HEK293T (cell line): ENCODE data around the gene CEACAM21.

ENCODE experiments used
- CTCF ChIA-PET: fragments of 350-600 bp; formaldehyde crosslinking; extraction: SDS; loops from one replicate; lab custom pipeline; 2021; ENCODE audit warnings: antibody characterized with exemption, inconsistent platforms; lab: Yijun Ruan, JAX
- POLR2A ChIA-PET: fragments of 350-600 bp; formaldehyde crosslinking; extraction: SDS; loops from one replicate; lab custom pipeline; 2020; ENCODE audit warnings: antibody characterized with exemption, inconsistent platforms; lab: Yijun Ruan, JAX
- DNase-seq: peaks from one replicate; pipeline ENCODE4 v3.0.0; 2012; ENCODE audit warnings: mixed read lengths; ENCODE audit errors: extremely low spot score
- ARNT ChIP-seq: fragments of 450-650 bp; IDR thresholded peaks from 2 replicates; pipeline ENCODE4 v1.6.1; 2017; ENCODE audit warnings: mild to moderate bottlenecking
- BHLHE40 ChIP-seq: fragments of 450-650 bp; IDR thresholded peaks from 2 replicates; pipeline ENCODE4 v1.6.1; 2016; ENCODE audit warnings: mild to moderate bottlenecking, moderate library complexity, borderline replicate concordance
- CTBP1 ChIP-seq: fragments of 450-650 bp; IDR thresholded peaks from 2 replicates; pipeline ENCODE4 v1.6.1; 2016; ENCODE audit warnings: borderline replicate concordance
- ELF4 ChIP-seq: fragments of 450-650 bp; IDR thresholded peaks from 2 replicates; pipeline ENCODE4 v1.6.1; 2017; ENCODE audit warnings: antibody characterized with exemption
- FOXA1 ChIP-seq: fragments of 450-650 bp; IDR thresholded peaks from 2 replicates; pipeline ENCODE4 v1.6.1; 2016; ENCODE audit warnings: mild to moderate bottlenecking
- FOXK2 ChIP-seq: fragments of 450-650 bp; IDR thresholded peaks from 2 replicates; pipeline ENCODE4 v1.6.1; 2016; ENCODE audit warnings: mild to moderate bottlenecking
- FOXM1 ChIP-seq: fragments of 450-650 bp; IDR thresholded peaks from 2 replicates; pipeline ENCODE4 v1.6.1; 2017; ENCODE audit warnings: mild to moderate bottlenecking, borderline replicate concordance
- HDGF ChIP-seq: fragments of 450-650 bp; IDR thresholded peaks from 2 replicates; pipeline ENCODE4 v1.6.1; 2017; ENCODE audit warnings: antibody characterized with exemption, borderline replicate concordance
- L3MBTL2 ChIP-seq: fragments of 450-650 bp; conservative IDR thresholded peaks from 2 replicates; pipeline ENCODE4 v1.6.1; 2016; ENCODE audit warnings: mild to moderate bottlenecking
- LEF1 ChIP-seq: fragments of 450-650 bp; IDR thresholded peaks from 2 replicates; pipeline ENCODE4 v1.6.1; 2017; ENCODE audit warnings: mild to moderate bottlenecking, borderline replicate concordance
- NFRKB ChIP-seq: fragments of 450-650 bp; IDR thresholded peaks from 2 replicates; pipeline ENCODE4 v1.6.1; 2016; ENCODE audit warnings: mild to moderate bottlenecking, moderate library complexity
- SP1 ChIP-seq: fragments of 450-650 bp; IDR thresholded peaks from 2 replicates; pipeline ENCODE4 v1.6.1; 2017
- SUZ12 ChIP-seq: fragments of 450-650 bp; IDR thresholded peaks from 2 replicates; pipeline ENCODE4 v1.6.1; 2016; ENCODE audit warnings: mild to moderate bottlenecking
- TARDBP ChIP-seq: fragments of 450-650 bp; IDR thresholded peaks from 2 replicates; pipeline ENCODE4 v1.6.1; 2016
- ZNF384 ChIP-seq: fragments of 450-650 bp; IDR thresholded peaks from 2 replicates; pipeline ENCODE4 v1.6.1; 2016
- TF ChIP-seq, protein P1 (sequence below): fragments of 450-650 bp; IDR thresholded peaks from 2 replicates; pipeline ENCODE4 v1.6.1; 2016

CEACAM21 gene

DNA sequence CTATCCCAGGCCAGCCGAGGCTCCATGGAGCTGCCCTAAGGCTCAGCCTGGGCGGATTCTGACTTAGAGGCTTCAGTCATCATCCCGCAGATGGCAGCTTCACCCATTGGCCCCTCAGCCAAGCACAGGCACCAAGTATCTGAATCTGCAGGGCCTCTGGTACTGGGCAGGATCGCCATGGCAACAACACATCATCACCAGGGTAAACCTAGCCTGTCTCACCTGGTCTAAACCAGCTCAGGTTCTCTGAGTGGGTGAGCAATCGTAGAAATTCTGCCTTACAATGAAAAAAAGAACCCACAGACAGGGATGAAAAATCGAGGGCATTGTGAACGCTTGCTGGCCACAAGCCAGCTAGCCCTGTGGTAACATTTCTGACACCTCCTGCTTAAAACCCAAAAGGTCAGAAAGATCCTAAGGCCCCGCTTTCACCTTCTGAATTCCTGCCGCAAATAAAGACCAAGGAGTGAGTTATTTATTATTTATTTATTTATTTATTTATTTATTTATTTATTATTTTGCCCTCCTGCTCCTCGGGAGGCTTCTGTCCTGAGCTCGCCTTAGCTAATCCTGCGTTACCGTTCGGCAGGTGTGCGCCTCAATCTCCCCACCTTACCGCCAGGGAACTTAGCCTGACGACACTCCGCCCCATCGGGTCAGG lies 12.0 kb upstream of the CEACAM21 start:
- ChIA-PET CTCF (interaction anchor here (0.6 to 1.6 kb wide), 7 partner anchors 15 to 1741 kb away, joined by 3 to 16 read pairs (median 6); no protein-coding TSS in a partner anchor), POLR2A (interaction anchor here (0.8 to 1.4 kb wide), 3 partner anchors 111 to 124 kb away, joined by 3 to 7 read pairs (median 6); partner anchors contain the start of gene DMAC2)
- no peak for DNase-seq
- TF ChIP-seq BHLHE40 (no peak), ELF4 (no peak), ARNT (no peak), LEF1 (no peak), L3MBTL2 (no peak), ZNF384 (no peak), CTBP1 (no peak), NFRKB (no peak), TARDBP (no peak), HDGF (no peak), SUZ12 (no peak), FOXA1 (no peak), FOXK2 (no peak), FOXM1 (no peak), SP1 (no peak)
- TF ChIP-seq, protein P1, sequence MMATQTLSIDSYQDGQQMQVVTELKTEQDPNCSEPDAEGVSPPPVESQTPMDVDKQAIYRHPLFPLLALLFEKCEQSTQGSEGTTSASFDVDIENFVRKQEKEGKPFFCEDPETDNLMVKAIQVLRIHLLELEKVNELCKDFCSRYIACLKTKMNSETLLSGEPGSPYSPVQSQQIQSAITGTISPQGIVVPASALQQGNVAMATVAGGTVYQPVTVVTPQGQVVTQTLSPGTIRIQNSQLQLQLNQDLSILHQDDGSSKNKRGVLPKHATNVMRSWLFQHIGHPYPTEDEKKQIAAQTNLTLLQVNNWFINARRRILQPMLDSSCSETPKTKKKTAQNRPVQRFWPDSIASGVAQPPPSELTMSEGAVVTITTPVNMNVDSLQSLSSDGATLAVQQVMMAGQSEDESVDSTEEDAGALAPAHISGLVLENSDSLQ: no peak

DNA sequence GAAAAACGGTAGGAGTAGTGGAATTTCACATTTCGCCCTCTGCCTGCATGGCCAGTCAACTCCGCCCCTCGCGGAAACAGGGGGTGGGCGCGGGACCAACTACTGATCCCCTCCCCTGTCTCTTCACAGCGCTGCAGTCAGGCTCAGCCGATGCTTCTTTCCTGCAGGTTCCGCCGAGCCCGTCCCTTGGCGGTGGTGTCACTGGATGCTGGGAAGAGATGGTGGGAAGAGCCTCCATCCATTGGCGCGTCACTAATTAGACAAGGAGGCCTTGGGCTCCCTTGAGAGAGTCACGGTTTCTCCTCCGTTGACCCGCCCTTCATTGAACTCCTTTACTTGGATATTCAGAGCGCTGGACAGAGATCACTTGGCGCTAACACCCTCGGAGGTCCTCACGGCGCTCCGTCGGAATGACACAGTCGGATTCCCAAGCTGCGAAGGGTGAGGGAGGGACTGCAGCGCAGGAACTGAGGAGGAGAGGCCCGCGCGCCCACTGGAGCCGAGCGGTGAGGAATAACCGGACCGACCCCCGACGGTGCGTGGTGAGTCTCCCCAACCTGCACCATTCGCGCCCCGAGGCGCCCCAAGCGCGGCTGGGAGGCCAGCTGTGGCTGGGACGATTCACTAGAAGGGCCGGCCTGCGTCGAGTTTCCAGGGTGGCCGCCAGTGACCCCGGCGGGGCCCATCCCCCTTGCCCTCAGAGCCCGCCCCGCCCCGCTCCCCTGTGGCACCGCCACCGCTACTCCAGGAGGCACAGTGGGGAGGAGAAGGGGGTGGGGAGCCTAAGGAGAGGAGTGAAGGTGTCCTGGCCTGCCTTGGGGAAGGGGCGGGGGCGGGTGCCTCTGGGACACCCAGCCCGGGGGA lies 11.2 kb upstream of the CEACAM21 start:
- TF ChIP-seq SUZ12: no peak
- DNase-seq: no peak
- POLR2A ChIA-PET: interaction anchor here (1.1 kb wide), 1 partner anchor 125 kb away, joined by 3 read pairs; the partner anchor contains the start of gene DMAC2
- CTCF ChIA-PET: interaction anchor here (1.6 to 1.7 kb wide), 2 partner anchors 16 to 116 kb away, joined by 4 to 8 read pairs; no protein-coding TSS in a partner anchor

DNA sequence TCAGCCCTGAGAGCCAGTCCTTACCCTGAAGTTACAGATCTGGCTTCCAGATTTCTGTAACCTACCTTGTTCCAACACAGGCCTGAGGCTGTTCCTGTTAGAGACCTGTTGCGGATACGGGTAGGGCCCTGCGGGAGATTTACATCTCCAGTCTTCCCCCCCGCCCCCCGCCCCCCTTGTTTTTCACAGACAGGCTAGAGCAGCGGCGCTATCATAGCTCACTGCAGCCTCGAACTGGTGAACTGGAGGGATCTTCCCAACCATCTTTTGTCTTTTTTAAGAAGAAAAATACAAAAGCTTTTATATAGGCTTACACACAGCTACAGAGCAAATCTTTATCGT lies 10.6 kb upstream of the CEACAM21 start:
- ChIA-PET CTCF (interaction anchor here (0.6 to 1.7 kb wide), 2 partner anchors 53 to 116 kb away, joined by 4 to 5 read pairs; no protein-coding TSS in a partner anchor), POLR2A (interaction anchor here (1.1 kb wide), 1 partner anchor 126 kb away, joined by 3 read pairs; the partner anchor contains the start of gene DMAC2)
- DNase-seq: no peak
- TF ChIP-seq FOXA1 (no peak), L3MBTL2 (no peak), FOXM1 (no peak), ARNT (no peak), BHLHE40 (no peak), LEF1 (no peak), TARDBP (no peak), NFRKB (no peak), HDGF (no peak), SUZ12 (no peak), CTBP1 (no peak), FOXK2 (no peak), ELF4 (no peak), ZNF384 (no peak), SP1 (no peak)
- TF ChIP-seq, protein P1: no peak

- DNase-seq: no peak
- ChIA-PET POLR2A (interaction anchor here (1.1 kb wide), 1 partner anchor 126 kb away, joined by 3 read pairs; the partner anchor contains the start of gene DMAC2), CTCF (interaction anchor here (0.6 to 1.7 kb wide), 2 partner anchors 52 to 117 kb away, joined by 4 to 5 read pairs; no protein-coding TSS in a partner anchor)
- TF ChIP-seq CTBP1: no peak
- no peak for TF ChIP-seq FOXA1
- no peak for TF ChIP-seq BHLHE40
- no peak for TF ChIP-seq NFRKB
- TF ChIP-seq ELF4: no peak
- TF ChIP-seq HDGF: no peak
- no peak for TF ChIP-seq FOXM1
- TF ChIP-seq, protein P1: no peak
- TF ChIP-seq ARNT: no peak
- TF ChIP-seq SP1: no peak
- TF ChIP-seq L3MBTL2: no peak
Measured at GRCh38 chr19:41566001-41566400, 10.0 kb upstream of the CEACAM21 start.

DNA sequence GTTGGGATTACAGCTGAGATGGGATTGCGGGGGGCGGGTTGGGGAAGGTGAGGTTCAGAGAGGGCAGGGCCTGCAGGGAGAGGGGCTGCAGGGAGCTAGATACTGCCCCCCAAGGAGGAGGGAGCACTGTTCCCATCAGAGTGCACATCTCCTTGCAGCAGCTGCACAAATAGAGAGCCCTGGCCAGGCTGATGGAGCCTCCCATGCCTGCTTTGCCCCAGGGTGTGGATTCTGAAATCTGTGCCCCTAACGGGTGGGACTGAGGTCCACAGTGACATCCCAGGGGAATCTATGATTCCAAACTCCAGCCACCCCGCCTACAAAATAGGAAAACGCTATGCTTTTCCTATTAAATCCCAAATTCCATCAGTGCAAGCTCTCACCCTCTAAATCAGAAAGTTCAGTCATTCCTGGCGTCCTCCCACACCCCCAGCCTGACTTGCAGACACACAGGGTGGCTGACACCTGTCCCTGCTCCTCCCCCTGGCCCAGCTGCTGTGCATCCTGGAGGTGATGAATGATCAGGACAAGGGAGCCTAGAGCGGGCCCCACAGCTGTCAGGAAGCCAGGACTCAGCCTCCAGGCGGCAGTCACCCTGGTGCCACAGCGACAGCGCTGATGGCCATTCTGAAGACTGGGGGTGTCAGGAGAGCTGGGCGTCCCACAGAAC lies 6.3 kb upstream of the CEACAM21 start:
- no peak for DNase-seq
- ChIA-PET POLR2A (interaction anchor here (1.0 to 2.8 kb wide), 2 partner anchors 130 to 206 kb away, joined by 3 to 12 read pairs; partner anchors contain the start of genes B9D2 and DMAC2), CTCF (interaction anchor here (0.5 to 1.1 kb wide), 3 partner anchors 9 to 365 kb away, joined by 3 to 6 read pairs (median 4); no protein-coding TSS in a partner anchor)
- TF ChIP-seq FOXK2: no peak
- no peak for TF ChIP-seq CTBP1
- no peak for TF ChIP-seq ZNF384
- TF ChIP-seq FOXM1: no peak
- TF ChIP-seq TARDBP: no peak
- no peak for TF ChIP-seq SP1
- no peak for TF ChIP-seq ELF4
- TF ChIP-seq FOXA1: no peak
- TF ChIP-seq NFRKB: no peak
- no peak for TF ChIP-seq HDGF
- TF ChIP-seq SUZ12: no peak
- TF ChIP-seq BHLHE40: no peak
- no peak for TF ChIP-seq LEF1
- TF ChIP-seq, protein P1: no peak
- no peak for TF ChIP-seq ARNT
- no peak for TF ChIP-seq L3MBTL2
